ENCODE measurements around the gene MID2.

DNA sequence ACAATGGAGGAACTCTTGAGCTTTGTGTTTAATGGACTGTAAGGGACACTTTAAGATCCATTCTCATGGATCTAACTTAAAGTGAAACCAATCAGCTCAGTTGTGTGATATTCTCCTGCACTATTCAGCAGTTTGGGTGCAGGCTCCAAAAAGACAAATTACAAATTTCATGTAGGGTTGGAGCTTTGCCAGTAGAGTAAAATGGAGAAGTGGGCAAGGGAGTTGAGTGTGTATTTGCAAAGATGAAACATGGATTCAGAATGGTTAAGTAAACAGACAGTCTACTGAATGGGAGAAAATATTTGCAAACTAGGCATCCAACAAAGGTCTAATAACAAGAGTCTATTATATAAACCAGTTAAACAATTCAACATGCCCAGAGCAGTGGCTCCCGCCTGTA is 21.2 kb upstream of the MID2 start:
- TF ChIP-seq, protein P1, sequence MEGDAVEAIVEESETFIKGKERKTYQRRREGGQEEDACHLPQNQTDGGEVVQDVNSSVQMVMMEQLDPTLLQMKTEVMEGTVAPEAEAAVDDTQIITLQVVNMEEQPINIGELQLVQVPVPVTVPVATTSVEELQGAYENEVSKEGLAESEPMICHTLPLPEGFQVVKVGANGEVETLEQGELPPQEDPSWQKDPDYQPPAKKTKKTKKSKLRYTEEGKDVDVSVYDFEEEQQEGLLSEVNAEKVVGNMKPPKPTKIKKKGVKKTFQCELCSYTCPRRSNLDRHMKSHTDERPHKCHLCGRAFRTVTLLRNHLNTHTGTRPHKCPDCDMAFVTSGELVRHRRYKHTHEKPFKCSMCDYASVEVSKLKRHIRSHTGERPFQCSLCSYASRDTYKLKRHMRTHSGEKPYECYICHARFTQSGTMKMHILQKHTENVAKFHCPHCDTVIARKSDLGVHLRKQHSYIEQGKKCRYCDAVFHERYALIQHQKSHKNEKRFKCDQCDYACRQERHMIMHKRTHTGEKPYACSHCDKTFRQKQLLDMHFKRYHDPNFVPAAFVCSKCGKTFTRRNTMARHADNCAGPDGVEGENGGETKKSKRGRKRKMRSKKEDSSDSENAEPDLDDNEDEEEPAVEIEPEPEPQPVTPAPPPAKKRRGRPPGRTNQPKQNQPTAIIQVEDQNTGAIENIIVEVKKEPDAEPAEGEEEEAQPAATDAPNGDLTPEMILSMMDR (IDR thresholded peaks at IDR 0.05; ENCODE audit: insufficient read depth, low read length) = no peak
- TF ChIP-seq GABPA (IDR thresholded peaks at IDR 0.05; ENCODE audit: low read depth) (no peak), POLR2AphosphoS5 (IDR thresholded peaks at IDR 0.05; ENCODE audit: low read depth) (no peak), SPI1 (IDR thresholded peaks at IDR 0.05; ENCODE audit: borderline replicate concordance, low read depth) (peak; percentile 77)
- TF ChIP-seq, protein P2, sequence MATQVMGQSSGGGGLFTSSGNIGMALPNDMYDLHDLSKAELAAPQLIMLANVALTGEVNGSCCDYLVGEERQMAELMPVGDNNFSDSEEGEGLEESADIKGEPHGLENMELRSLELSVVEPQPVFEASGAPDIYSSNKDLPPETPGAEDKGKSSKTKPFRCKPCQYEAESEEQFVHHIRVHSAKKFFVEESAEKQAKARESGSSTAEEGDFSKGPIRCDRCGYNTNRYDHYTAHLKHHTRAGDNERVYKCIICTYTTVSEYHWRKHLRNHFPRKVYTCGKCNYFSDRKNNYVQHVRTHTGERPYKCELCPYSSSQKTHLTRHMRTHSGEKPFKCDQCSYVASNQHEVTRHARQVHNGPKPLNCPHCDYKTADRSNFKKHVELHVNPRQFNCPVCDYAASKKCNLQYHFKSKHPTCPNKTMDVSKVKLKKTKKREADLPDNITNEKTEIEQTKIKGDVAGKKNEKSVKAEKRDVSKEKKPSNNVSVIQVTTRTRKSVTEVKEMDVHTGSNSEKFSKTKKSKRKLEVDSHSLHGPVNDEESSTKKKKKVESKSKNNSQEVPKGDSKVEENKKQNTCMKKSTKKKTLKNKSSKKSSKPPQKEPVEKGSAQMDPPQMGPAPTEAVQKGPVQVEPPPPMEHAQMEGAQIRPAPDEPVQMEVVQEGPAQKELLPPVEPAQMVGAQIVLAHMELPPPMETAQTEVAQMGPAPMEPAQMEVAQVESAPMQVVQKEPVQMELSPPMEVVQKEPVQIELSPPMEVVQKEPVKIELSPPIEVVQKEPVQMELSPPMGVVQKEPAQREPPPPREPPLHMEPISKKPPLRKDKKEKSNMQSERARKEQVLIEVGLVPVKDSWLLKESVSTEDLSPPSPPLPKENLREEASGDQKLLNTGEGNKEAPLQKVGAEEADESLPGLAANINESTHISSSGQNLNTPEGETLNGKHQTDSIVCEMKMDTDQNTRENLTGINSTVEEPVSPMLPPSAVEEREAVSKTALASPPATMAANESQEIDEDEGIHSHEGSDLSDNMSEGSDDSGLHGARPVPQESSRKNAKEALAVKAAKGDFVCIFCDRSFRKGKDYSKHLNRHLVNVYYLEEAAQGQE (IDR thresholded peaks at IDR 0.05; ENCODE audit: insufficient replicate concordance, low read depth) = no peak

Data from HL-60 (cell line).